ENCODE measurements around the gene DHRS7B. TPM values are rescaled to one million over a fixed set of nuclear protein-coding genes. Genes with fewer than 3 reads are reported as not detected.
A peak's percentile ranks its signal among the peaks of the same experiment; 100 is the strongest.

Gene DHRS7B
- total and polyA plus RNA-seq, 11 donors, result 20.2 to 45.2 (median 35.7) TPM

GRCh38 chr17:21214015-21214776, 87.4 kb downstream of the DHRS7B start, which contains the start of gene TMEM11:
Gene TMEM11 (minus strand): TSS chr17:21214161. CDS start chr17:21214152, 9 bp downstream.
- WGBS, 4 donors, result 0% methylated on average over 45 to 76 of the region's 76 CpGs
- intact Hi-C loops (cut with DNase I), result loop anchor here in 8 of 10 donors (2.0 to 10.0 kb wide), 12 partner anchors 38 to 172 kb away; partner anchors contain the start of genes DHRS7B (in 8 of the 8), NATD1 (in 4 of the 8), USP22 (in 2 of the 8) and MAP2K3 (in 1 of the 8)
- peak; percentile 92 to 96 (median 96) for ATAC-seq

DNA sequence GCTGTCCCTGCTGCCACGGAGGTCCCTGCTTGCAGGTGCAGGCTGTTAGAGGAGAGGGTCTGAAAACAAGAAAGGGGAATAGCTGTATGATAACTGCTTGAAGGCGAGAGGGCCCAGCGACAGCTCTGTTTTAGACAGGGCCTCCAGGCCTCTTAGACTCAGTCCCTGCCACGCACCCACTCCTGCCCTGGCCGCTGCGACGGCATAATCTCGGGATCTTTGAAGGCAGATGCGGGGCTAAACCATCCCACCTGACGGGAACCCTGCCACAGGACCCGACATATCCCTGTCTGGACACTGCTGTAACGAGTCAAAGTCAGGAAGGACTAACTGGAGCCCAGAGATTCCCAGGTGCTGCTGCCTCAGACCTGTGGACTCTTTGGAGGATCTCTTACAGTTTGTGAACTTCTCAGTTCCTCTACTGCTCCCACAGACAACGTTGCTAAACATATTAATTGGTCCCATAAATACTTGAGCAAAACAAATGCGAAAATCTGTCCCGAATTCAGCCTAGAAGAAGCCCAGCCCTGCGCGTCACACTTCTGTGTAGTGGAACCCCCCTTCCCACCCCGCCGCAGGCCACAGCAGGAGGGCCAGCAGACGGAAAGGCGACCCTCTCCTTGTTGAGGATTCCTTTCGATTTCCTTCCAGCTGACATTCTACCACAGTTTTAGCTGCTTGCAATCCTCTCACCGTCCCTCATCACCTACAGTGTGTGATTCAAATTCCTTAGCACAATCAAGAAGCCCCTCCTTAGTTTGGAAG, 88.2 kb downstream of the DHRS7B start:
- 13 to 25% (median 15%) methylated on average over 18 to 23 of the region's 23 CpGs for WGBS, 4 donors
- intact Hi-C loops (cut with DNase I), result loop anchor here in 8 of 10 donors (2.0 to 10.0 kb wide), 12 partner anchors 37 to 173 kb away; partner anchors contain the start of genes DHRS7B (in 8 of the 8), NATD1 (in 4 of the 8), USP22 (in 2 of the 8) and MAP2K3 (in 1 of the 8)
- H3K36me3 ChIP-seq, result peaks cover 0 to 12% (median 10%) of the 10 kb centered on the region in 9 donors
- no peak for DNase-seq
- no peak for TF ChIP-seq CTCF (IDR thresholded peaks at IDR 0.05)
- TF ChIP-seq POLR2A (IDR thresholded peaks at IDR 0.05), result no peak
- peak; percentile 1 to 9 (median 4) for ATAC-seq
- H3K4me3 ChIP-seq, result peak overlapping the region; percentile 65 to 100 (median 89)
- no peaks in the 10 kb centered on the region for H3K9me3 ChIP-seq
- no peaks in the 10 kb centered on the region for H3K27me3 ChIP-seq
- H3K4me1 ChIP-seq, result peaks cover 6 to 51% (median 41%) of the 10 kb centered on the region in 12 donors
- H3K27ac ChIP-seq, result peak overlapping the region; percentile 88 to 99 (median 97)

More at GRCh38 chr17:21214015-21214776, 87.4 kb downstream of the DHRS7B start, which contains the start of gene TMEM11:
- Histone ChIP-seq H3K4me3 (peak within 1 kb of the TSS; percentile 65 to 100 (median 89)), H3K27me3 (no peaks in the 10 kb centered on the region), H3K9me3 (no peaks in the 10 kb centered on the region), H3K4me1 (peaks cover 6 to 58% (median 49%) of the 10 kb centered on the region in 12 donors), H3K36me3 (peaks cover 0 to 19% (median 12%) of the 10 kb centered on the region in 9 donors), H3K27ac (peak within 1 kb of the TSS; percentile 88 to 99 (median 97))
- TF ChIP-seq CTCF (IDR thresholded peaks at IDR 0.05) (peak in 5 of 12 donors; percentile 16 to 42 (median 29)), POLR2A (IDR thresholded peaks at IDR 0.05) (peak in 1 of 2 donors; percentile 70)
- peak; percentile 96 to 99 (median 98) for DNase-seq

DNA sequence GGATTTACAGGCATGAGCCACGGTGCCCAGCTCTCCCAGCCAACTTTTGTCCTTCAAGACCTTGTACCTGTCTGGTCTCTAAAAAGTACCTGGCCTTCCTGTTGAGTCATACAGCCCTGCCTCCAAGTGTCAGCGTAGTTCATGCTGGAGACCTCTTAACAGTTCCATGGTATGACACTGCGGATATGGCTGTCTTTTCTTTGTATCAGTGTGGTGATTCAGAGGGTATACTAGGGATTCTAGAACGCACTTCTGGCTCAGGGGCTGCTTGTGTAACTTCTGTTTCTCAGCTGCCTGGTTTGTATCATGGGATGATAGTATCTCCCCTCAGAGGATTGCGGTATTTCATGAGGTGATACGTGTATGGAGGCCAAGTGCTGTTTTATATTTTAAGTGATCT, 89.2 kb downstream of the DHRS7B start:
- ATAC-seq, result no peak
- H3K4me1 ChIP-seq, result peaks cover 6 to 41% (median 33%) of the 10 kb centered on the region in 12 donors
- no peak for DNase-seq
- H3K27ac ChIP-seq, result no peak overlapping the region
- H3K9me3 ChIP-seq, result no peaks in the 10 kb centered on the region
- no peaks in the 10 kb centered on the region for H3K27me3 ChIP-seq
- WGBS, 4 donors, result 91 to 96% (median 92%) methylated on average over 6 of the region's 6 CpGs
- intact Hi-C loops (cut with DNase I), result loop anchor here in 5 of 10 donors (2.0 to 10.0 kb wide), 7 partner anchors 37 to 173 kb away; partner anchors contain the start of genes DHRS7B (in 4 of the 5), NATD1 (in 2 of the 5), MAP2K3 (in 1 of the 5) and USP22 (in 1 of the 5)
- H3K4me3 ChIP-seq, result no peak overlapping the region
- TF ChIP-seq CTCF (IDR thresholded peaks at IDR 0.05) (no peak), POLR2A (IDR thresholded peaks at IDR 0.05) (no peak)
- H3K36me3 ChIP-seq, result peaks cover 0 to 3% (median under 1%) of the 10 kb centered on the region in 9 donors

Data from heart left ventricle (tissue), 16 donors.